DMS79 (cell line): ENCODE data around the gene STAT3.
"Not testable (repeated sequence)": the region's sequence is repeated elsewhere in the genome, so short reads cannot be mapped to it uniquely, and the experiment has no call there.

ENCODE experiments used
- DNase-seq: peaks from one replicate; lab custom pipeline; 2025; lab: John Stamatoyannopoulos, UW

Gene STAT3

DNA sequence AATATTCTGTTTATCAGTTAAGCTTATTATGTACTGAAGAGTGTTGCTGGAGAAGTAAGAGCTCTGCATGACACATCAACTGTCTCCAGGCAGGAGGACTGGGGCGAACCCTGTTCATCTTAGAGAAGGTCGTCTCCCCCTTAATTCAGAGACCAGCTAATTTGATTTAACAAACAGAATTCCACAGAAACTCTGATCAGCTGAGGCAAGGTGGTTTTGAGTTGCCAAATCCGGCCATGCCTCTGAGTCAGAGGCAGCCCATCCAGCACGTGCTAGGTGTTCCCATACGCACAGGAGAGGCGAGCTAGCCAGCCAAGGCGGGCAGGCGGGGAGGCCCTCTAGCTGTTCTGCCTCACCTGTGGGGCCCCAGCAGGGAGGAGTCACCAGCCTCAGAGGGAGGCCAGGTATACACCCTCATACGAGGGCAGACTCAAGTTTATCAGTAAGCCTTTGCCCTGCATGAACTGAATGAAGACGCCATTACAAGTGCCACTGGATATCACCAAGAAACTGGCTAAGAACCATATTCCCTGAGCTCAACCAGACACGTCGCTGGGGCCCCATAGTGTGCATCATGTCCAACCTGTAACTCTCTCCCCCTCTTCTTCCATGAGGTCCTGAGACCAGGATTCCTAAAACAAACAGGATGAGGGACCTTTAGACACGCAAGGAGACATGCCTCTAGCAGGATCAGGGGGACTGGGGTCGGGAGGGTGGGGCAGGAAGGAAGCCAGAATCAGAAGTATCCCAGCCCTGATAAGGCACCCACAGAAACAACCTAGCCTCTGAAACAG lies 74.3 kb downstream of the STAT3 start:
- no peak for DNase-seq

DNA sequence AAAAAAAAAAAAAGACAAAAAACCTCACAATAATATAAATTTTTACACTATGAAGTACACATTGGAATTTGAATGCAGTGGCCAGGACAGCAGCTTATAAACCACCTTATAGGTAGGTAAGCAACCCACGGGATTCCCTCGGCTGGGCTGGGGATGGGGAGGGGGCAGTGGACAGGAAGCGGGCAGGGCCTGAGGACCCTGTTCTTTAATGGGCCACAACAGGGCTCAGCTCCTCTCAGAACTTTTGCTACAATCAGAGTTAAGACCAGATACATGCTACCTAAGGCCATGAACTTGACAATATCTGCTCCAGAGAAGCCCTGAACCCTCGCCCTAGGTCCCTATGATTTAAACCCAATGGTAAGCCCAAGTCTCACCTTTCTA lies 74.9 kb downstream of the STAT3 start:
- DNase-seq = no peak

DNA sequence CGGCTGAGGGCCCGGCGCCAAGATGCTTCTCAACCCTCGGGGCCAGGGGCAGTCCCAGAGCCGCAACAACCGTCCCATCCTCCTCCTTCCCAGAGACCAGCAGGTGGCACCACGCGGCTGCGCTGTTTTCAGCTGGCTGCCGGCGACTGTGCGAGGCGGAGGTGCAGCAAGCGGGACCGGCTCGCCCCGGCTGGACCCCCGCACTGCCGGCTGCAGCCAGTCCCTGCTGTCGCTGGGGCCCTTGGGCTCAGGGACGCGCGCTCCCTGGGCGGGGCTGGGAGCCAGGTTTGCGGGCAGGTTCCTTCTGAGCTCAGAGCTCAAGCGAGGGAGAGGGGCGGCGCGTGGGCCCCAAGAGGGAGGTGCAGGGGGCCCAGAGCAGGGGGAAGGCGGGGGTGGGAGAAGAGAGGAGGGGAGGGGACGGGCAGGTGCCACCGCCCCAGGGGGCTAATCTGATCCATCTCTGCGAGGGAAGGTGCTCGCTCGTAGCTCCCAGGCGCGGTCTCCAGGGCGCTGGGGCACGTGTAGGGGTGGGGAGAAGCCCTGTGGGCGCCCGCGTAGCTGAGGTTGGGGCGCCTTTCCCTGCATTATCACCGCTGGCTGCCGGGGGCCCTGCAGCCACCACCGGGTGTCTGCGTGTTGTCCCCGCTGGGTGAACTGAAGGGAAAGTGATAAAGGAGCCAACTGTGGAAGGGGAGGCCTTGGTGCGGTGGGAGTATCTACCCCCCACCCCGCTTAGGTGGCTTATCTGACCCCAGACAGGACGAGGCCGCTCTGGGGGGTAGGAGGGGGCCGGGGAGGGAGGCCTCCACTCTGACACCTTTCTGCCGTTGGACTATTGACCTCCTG lies 75.7 kb downstream of the STAT3 start:
- DNase-seq = peak; percentile 84

DNA sequence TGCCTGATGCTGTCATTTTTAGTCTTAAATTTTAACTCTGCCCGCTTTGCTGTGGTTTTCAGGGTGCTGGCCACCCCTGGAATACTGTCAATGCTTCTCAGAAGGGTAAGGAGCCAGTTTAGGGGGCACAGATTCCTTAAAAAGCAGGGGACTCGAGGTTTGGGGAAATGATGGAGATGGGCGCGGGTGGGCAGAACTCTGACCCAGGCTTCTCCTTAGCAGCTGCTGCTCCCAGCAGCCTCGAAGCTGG lies 76.3 kb downstream of the STAT3 start:
- DNase-seq = no peak

DNA sequence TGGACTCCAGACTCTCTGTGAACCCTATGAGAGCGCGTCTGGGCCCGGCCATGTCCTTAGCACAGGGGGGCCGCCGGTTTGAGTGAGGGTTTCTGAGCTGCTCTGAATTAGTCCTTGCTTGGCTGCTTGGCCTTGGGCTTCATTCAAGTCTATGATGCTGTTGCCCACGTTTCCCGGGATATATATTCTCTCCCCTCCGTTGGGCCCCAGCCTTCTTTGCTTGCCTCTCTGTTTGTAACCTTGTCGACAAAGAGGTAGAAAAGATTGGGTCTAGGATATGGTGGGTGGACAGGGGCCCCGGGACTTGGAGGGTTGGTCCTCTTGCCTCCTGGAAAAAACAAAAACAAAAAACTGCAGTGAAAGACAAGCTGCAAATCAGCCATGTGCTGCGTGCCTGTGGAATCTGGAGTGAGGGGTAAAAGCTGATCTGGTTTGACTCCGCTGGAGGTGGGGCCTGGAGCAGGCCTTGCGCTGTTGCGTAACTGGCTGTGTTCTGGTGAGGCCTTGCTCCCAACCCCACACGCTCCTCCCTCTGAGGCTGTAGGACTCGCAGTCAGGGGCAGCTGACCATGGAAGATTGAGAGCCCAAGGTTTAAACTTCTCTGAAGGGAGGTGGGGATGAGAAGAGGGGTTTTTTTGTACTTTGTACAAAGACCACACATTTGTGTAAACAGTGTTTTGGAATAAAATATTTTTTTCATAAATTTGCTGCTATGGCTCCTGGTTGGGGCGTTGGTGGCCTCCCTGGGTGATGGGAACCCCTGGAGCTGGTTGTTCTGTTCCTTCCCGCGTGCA lies 76.8 kb downstream of the STAT3 start:
- peak; percentile 27 for DNase-seq

DNA sequence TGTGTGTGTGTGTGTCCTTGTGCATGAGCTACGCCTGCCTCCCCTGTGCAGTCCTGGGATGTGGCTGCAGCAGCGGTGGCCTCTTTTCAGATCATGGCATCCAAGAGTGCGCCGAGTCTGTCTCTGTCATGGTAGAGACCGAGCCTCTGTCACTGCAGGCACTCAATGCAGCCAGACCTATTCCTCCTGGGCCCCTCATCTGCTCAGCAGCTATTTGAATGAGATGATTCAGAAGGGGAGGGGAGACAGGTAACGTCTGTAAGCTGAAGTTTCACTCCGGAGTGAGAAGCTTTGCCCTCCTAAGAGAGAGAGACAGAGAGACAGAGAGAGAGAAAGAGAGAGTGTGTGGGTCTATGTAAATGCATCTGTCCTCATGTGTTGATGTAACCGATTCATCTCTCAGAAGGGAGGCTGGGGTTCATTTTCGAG lies 77.4 kb downstream of the STAT3 start:
- no peak for DNase-seq

DNA sequence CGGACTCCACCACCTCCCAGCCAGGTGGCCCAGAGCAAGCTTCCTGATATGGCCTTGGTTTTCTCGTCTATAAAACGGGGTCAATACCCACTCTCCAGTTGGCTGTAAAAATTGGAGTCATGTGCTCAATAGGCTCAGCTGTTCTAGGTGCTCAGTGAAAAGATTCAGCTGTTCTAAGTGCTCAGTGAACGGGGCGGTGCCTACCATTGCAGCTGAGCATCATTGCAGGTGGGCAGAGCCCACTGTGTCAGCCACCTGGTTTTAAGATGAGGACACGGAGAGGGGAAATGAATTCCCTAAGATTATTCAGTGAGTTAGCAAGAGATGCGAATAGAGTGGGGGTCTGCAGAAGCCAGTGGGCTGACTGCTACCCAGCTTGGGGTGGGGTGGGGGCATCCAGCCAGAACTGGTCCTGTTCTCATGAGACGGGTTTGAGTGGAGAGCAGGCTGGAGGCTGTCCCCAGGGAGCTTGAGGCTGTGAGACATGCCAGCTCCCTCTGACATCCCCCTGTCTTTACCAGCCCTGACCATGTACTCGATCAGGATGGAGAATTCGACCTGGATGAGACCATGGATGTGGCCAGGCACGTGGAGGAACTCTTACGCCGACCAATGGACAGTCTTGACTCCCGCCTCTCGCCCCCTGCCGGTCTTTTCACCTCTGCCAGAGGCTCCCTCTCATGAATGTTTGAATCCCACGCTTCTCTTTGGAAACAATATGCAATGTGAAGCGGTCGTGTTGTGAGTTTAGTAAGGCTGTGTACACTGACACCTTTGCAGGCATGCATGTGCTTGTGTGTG lies 78.1 kb downstream of the STAT3 start:
- no peak for DNase-seq

DNA sequence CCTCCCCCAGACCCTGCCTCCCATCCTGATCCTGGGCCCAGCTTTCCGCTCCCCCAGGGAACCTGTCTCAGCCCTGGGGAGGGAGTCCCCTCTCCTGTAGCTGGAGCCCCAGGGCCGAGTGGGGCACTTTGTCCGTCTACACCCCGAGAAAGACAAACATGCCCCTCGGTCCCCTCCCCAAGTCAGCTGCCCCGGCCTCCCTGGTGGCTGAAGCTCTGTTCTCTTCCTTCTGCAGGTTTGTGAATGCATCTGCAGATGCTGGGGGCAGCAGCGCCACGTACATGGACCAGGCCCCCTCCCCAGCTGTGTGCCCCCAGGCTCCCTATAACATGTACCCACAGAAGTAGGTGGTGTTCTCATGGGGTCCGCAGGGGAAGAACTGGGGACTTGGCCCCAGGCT lies 79.1 kb downstream of the STAT3 start:
- DNase-seq = no peak

DNA sequence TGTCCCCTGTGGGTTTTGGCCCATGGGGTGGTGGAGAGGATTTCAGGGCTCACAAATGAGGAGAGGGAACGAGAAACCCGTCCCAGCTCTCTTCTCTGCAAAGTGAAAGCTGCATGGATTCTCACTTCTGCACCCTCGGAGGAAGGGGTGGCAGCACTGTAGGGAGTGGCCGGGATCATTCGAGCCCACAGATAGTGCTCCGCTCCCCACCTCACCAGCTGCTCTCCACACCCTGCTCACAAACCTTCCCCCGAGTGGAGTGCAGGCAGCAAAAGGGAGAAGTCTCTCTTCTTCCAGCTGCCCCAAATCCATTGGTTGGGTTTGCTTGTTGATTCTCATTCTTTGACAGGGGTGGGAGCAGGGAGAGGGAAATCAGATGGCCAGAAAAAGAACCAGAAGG lies 79.8 kb downstream of the STAT3 start:
- DNase-seq = no peak

DNA sequence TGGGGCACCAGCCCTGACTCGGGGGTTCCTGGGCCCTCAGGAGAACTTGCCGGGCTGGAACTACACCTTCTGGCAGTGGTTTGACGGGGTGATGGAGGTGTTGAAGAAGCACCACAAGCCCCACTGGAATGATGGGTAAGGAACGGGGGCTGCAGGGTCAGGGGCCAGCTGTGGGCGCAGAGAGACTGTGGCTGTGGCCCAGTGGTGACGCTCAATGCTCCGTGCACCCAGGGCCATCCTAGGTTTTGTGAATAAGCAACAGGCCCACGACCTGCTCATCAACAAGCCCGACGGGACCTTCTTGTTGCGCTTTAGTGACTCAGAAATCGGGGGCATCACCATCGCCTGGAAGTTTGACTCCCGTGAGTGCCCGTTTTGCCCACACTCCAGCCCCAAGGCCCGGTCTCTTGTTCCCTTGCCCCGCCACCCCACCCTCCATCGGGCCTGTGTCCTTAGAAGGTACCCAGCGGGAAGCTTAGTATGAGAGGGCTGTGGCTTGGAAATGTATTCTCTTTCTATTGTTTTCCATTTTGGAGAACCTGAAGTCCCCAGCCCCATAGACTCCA lies 80.8 kb downstream of the STAT3 start:
- no peak for DNase-seq

DNA sequence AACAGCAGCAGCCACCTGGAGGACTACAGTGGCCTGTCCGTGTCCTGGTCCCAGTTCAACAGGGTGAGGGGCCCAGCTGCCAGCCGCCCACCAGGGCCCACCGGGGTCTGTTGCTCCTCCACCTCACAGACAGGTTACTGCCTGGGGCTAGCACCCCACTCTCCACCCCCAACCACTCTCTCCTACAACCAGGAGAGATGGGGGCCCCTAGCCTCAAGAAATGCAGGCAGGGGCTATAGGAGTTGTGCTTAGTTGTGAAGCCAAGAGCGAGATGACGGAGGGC lies 81.9 kb downstream of the STAT3 start:
- no peak for DNase-seq

DNA sequence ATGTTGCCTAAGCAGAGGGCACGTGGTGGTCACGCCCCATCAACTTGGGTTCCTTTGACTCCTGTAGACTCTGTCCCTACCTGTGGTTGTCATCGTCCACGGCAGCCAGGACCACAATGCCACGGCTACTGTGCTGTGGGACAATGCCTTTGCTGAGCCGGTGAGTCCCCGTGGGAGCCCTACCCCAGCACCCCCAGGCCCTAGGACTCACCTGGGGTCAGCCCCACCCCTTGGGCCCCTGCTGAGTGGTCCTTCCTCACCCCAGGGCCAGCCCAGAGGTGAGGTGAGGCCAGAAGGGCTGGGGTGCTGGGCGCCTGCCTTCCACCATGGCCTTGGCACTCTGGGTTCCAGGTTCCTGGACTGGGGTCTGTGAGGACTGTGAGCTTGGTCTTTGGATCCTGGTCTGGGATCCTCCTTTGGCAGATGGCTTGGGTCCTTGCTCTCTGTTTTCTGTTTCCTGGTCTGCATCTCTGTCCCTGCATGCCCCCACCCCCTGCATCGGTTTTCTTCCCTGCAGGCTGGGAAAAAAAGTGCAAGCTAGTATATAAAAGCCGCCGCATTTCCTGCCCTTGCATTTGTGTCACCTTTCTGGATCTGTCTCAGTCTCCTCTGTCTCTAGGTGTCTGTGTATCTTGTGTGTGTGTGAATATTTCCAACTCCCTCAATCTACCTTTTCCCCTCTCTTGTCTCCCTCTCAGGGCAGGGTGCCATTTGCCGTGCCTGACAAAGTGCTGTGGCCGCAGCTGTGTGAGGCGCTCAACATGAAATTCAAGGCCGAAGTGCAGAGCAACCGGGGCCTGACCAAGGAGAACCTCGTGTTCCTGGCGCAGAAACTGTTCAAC lies 82.5 kb downstream of the STAT3 start:
- no peak for DNase-seq

DNA sequence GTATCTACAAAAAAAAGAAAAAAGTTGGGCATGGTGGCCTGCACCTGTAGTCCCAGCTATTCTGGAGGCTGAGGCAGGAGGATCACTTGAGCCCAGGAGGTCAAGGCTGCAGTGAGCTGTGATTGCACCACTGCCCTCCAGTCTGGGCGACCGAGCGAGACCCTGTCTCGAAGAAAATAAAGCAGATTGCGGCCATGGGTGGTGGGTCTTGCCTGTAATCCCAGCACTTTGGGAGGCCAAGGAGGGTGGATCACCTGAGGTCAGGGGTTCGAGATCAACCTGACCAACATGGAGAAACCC lies 83.3 kb downstream of the STAT3 start:
- not testable (repeated sequence) for DNase-seq

DNA sequence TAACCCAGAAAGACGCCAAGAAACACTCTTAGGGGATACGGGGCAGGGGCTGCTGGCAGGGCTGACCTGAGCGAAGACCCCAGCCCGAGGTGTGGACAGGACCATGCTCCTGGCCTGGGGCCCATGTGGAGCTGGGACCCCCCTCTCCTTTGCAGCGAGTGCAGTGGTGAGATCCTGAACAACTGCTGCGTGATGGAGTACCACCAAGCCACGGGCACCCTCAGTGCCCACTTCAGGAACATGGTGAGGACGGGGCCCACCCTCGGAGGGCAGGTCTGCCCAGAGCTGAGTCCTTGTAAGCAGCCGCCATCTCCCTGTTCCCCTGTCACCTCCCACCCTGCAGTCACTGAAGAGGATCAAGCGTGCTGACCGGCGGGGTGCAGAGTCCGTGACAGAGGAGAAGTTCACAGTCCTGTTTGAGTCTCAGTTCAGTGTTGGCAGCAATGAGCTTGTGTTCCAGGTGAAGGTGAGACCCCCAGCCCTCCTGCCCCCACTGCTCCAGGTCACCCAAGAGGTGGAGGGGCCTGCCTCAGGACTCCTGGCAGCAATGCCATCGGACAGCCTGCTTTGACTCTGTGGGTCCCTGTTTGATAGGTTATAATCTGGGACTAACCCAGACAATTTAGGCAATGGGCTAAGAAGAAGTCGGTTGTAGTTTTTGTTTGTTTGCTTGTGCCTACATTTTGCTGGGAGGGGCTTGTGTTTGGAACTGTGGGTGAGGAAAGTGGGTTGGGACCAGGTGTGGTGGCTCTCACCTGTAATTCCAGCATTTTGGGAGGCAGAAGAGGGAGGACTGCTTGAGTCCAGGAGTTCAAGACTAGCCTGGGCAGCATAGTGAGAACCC lies 83.8 kb downstream of the STAT3 start:
- no peak for DNase-seq

DNA sequence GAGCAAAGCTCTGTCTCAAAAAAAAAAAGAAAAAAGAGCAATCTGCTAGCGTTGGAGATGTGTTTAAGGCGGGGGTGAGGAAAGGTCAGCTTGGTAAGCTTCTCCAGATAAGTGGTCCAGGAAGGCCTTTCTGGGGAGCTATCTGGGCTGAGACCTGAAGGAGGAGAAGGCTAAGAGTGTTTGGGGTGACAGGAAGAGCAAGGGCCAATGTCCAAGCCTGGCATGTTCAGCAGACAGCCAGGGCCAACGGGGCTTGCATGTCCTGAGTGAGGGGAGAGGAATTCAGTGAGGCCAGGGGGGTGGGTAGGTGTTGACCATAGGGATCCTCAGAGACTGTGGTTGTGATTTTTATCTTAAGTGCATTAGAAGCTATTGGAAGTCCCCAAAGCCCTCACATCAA lies 84.5 kb downstream of the STAT3 start:
- DNase-seq = no peak

DNA sequence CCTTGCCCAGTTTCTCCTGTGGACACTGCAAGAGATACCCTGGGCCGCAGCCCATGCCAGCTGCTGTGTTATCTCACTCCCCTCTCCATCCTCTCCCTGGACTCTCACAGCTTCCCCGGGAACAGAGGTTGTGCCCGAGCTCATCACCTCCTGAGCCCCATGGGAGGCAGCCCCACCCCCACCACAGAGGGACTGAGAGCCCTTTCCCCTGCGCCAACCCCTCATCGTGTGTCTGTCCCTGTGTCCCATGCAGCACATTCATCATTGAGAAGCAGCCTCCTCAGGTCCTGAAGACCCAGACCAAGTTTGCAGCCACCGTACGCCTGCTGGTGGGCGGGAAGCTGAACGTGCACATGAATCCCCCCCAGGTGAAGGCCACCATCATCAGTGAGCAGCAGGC lies 87.2 kb downstream of the STAT3 start:
- no peak for DNase-seq

DNA sequence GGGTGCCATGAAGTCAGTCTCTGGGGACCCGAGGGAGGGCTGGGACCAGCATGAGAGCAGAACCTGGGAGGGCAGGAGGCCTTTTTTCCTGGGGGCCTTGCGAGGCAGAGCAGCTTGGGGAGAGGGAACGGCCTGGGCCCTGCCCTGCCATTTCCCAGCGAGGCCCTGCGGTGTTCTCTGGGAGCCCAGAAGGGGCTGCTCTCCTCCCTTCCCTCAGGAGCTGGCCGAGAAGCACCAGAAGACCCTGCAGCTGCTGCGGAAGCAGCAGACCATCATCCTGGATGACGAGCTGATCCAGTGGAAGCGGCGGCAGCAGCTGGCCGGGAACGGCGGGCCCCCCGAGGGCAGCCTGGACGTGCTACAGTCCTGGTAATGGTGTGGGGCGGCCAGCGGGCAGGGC lies 88.3 kb downstream of the STAT3 start:
- not testable (repeated sequence) for DNase-seq

DNA sequence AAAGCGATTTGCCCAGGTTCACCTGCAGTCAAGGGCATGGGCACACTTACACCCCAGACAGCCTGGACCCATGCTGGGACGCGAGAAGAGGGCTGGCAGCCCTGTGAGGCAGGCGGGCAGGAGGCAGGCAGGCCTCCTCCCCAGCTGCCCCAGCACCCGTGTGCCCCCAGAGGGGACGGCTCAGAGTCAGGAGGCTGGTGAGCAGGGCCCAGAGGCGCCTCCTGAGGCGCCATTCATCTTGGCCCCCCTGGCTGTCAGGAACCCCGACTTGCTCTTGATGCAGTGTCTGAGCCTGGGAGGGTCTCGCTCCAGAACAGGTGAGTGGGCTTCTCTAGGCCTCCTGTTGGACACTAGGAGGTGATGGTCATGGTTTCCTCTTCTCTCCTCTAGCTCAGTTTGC lies 88.9 kb downstream of the STAT3 start:
- DNase-seq = not testable (repeated sequence)

DNA sequence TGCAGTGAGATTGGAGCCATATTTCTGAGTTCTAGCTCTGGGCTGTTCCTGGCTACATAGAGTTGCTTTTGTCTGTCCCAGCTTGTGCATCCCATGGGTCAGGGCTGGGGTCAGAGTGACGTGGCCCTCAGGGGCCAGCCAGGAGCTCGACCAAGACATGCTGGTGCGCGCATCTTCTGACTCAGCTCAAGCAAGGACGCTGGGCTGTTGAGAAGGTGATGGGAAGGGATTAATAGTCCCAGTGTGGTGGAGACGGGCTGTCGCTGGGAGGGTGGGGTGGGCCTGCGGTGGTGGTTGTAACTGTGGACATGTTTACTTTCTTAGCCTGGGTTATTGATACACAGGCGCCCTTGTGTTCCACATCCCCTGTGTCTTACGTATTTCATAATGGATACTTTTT lies 90.5 kb downstream of the STAT3 start:
- DNase-seq = not testable (repeated sequence)

DNA sequence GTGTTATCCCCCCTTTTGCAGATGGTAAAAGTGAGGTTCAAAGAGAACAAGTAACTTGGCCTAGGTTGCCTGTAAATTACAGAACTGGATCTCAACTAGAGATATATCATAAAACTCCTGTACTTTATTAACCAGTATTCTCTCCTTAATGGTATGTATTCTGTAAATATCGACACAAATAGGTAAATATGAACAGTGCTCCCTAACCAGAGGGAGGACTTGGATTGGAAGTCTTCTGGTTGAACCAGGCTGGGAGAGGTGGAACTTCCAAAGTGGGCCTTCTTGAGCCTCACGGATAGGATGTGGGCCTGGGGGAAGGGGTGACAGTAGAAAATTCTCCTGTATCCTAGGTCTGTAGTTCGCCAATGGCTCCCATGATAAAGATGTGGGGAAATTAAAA lies 92.2 kb downstream of the STAT3 start:
- no peak for DNase-seq
